GM19099 (cell line): Measurements from ENCODE around the gene PBRM1.

Experiments
- POLR2A ChIP-seq: IDR thresholded peaks from 3 replicates; pipeline ENCODE4 v1.6.1; 2011; ENCODE audit warnings: low read depth; ENCODE audit not compliant: insufficient read length; ENCODE audit errors: extremely low read depth

The PBRM1 gene

DNA sequence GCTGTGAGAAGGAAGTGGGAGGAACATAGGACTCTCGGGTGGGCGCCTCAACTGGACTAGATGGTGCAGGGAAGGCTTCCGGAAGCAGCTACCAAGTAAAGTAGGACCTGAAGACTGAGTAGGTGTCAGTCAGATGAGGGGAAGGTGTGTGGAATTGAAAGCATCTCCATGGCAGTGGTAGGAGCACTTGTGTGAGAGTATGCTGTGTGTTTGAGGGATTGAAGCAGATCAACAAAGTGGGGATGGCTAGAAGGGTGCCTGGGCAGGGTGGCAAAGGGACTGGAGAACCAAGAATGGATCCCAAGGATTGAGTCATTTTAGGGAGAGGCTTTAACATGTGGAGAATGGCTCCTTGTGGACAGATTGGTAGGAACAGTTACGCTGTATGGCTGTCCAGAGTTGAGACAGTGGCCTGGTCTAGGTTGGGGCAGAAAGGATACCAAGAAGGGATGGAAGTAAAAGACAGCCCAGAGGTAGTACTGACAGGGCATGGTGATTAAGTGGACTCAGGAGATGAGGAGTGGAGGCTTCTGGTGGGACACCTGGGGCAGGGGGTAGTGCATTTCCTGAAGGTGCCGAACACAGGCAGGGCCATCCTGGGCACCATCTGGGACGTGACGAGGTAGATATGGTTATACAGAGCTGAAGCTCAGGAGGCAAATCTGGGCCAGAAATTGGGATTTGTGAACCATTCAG is 147.8 kb downstream of the PBRM1 start:
- TF ChIP-seq POLR2A: no peak

DNA sequence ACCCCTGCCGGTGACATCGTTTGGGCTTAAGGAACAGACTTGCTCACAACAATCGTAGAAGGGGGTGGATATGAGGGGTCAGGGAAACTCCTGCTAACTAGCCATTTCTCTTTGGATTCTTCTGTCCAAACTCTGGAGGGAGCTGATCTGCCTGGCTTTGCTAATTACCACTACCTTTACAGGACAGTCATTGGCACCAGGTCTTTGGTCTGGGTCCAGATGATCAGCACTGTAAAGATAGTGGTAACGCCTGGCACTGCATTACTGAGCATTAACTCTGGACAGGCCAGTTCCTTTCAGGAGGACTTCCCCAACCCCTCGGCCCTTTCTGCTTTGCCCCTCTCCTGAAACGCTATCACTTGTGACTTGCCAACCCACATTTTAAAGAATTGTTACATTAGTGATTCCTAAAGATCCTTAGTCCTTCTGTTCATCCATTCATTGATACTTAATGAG is 148.5 kb downstream of the PBRM1 start:
- no peak for TF ChIP-seq POLR2A

DNA sequence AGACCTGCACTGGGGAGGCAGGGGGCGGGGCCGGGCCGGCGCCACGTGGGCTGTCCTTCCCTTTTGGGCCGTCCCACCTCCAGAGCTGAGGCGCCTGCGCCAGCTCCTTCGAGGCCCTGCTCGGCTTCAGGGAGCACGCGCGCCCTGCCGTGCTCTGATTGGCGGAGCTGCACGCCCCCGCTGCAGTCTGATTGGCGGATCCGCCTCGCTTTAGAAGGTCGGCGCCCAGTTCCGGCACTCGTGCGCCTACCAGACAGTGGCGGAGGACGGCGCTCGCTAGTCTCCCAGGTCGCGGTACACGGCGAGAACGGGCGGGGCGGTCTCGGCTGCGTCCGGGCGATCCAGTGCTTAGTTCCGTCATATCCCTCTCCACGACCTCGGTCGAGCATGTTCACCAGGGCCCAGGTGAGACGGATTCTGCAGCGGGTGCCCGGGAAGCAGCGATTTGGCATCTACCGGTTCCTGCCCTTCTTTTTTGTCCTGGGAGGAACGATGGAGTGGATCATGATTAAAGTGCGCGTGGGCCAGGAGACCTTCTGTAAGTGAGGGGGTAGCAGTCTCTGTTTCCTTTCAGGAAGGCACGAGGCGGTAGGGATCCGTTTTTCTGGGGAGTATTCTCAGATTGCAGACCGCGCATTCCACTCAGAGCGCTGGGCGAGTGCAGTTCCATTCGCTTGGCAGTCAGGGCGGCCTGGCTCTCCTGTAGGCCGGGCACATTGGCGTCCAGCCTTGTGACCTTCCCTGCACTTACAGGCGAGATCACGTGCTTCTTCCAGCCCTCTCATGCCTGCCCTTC is 149.1 kb downstream of the PBRM1 start, which contains the start of gene UQCC5:
TSS of gene UQCC5 (plus strand) at position 237 of the 796 bp plus-strand sequence. CDS start at position 388, 151 bp downstream.
- TF ChIP-seq POLR2A: peak; percentile 99

DNA sequence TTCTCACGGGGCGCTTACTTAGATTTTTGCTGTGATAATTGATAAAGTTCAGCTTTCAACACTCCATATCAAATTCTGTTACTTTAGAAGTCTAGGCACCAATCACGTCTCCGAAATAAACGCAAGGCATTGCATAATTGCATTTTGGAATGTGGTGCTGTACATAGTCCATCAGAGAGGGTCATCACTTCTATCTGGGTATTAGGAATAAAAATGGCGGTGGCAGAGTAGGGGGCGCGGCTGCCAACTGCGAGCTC is 149.7 kb downstream of the PBRM1 start:
- no peak for TF ChIP-seq POLR2A

DNA sequence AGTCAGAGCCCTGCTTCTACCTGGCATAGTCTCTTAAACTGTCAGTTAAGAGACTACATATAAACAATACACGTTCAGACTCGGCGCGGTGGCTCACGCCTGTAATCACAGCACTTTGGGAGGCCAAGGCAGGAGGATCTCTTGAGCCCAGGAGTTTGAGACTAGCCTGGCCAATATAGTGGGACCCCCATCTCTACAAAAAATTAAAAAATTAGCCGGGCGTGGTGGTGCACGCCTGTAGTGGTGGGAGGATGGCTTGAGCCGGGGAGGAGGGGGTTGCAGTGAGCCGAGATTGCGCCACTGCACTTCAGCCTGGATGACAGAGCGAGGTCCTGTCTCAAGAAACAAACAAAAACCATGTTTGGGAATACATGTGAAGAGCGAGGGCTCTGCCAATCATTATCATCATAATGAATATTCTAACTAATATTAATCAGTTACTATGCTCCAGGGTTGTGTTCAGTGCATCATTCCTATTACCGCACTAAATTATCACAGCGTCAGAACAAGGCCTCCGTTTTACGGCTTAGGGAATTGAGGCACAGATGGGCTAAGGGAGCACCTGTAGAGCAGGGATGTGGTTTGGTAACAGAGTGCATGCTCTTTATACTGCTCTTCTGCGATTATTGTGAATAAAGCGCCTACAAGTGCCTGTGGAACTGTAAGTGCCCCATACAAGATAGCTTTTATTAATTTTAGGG is 150.2 kb downstream of the PBRM1 start:
- no peak for TF ChIP-seq POLR2A

DNA sequence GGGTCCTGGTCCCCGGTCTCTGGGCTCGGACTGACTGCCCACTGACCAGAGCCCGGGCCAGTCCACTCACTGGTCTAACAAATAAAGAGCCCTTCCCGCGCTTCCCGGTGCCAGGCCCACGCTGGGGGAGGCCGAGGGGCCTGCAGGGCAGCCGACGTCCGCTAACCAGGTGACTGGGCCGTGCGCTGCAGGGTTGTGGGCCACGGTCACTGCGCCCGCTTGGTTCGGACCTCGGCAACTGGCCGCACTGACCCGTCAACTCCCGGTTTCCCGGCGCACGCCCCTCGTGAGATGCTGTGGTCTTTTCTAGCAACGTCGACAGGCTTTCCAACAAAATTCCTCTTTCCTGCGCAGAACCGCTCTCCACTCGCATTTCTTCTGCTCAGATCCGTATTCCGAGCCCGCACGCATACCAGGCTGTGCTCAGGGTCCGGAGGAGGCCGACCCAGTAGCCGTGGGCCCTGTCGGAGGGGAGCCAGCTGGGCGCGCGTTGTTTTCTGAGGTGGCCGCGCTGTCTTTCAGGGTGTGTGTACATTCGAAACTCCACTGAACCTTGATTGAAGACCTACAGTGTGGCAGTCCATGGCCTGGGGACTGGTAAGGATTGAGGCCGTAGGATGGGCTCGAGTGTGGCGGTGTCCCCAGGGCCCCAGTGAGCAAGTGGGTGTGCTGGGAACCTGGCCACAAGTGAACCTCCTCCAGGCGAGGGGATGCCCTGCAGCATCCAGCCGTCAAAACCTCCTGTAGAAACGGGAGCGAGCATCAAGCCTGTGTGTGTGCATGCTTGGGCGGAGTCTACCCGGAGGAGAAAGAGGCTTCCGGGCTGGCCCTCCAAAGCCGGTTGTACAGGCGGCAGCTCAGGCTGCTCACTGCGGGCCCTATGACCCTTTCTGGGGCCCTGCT is 151.2 kb downstream of the PBRM1 start:
- TF ChIP-seq POLR2A: no peak

DNA sequence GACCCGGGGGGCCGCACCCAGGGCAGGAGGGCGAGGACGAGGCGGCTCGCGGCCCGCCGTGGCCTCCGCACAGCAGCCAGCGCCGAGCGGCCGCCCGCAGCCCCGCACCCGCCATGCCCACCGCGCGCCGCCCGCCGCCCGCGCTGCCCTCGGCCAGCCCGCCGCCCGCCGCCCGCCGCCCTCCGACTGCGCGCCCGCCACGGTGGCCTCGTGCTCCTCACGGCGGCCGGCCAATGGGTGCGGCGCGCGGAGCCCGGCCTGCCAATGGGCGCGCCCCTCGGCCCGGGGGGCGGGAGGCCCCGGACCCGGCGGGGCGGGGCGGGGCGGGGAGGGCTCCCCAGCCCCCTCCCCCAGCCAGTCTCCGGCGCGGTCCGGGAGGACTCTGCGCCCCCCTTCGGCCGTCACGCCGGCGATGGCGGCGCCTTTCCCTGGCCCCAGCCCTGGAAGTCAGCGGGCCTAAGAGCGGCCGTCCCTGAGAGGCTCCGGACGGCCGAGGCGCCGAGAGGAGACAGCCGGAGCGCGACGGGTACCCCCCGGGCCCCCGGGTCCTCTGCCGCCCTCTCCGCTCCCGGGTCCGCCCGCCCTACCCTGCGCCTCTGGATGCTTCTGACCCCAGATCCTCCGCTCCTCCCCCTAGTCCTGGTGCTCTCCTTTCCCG is 152.0 kb downstream of the PBRM1 start, which contains the start of gene NT5DC2:
TSS of gene NT5DC2 (minus strand) at position 235 of the 658 bp plus-strand sequence. CDS start at position 115, 120 bp downstream.
- TF ChIP-seq POLR2A: peak; percentile 37

DNA sequence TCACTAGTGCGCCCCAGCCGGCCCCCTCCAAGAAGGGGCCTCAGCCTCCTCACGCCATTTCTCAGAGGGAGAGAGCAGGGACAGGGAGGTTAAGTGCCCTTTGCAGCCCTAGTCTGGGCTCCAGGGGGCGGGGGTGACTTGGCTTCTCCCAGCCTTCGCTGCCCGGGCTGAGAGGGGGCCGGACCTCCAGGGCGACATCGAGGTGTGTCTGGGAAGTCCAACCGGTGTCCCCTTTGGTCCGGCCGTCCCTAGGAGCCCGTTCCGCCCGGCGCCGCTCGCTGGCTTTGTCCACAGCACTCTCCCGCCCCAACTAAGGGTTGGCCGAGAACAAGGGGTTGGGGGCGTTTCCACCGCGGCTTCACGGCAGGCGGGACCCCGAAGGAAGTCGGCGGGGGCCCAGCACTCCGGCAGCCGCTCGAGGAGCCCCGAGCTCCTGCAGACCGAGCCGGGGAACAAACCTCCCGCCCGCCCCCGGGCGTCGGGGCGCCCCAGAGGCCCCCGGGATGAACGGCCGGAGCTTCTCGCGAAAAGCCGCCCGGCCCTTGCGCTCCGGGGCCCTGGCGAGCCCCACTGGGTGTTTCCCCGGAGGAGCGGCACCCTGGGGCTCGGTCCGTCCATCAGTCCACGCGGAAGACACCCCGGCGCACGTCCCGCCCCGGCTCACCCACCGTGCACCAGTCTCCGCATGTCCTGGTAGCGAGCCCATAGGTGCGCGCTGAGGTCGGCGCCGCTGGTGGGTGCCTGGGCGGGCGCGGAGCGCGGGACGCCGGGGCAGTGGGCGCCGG is 152.7 kb downstream of the PBRM1 start:
- TF ChIP-seq POLR2A: no peak

DNA sequence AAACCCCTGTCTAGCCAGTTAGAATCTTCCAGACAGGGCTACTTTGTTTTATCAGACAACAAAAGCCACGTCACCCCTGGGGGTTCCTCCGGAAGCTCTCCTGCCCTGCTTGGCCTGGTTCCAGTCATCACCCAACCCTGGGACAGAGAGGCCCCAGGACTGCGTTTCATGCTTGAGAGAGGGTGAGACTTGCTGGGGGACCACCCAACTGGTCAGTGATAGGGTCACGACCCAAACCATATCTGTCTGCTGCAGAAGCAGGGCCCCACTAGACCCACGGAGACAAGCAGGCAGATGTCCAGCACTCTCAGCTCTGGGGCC is 153.2 kb downstream of the PBRM1 start:
- no peak for TF ChIP-seq POLR2A

DNA sequence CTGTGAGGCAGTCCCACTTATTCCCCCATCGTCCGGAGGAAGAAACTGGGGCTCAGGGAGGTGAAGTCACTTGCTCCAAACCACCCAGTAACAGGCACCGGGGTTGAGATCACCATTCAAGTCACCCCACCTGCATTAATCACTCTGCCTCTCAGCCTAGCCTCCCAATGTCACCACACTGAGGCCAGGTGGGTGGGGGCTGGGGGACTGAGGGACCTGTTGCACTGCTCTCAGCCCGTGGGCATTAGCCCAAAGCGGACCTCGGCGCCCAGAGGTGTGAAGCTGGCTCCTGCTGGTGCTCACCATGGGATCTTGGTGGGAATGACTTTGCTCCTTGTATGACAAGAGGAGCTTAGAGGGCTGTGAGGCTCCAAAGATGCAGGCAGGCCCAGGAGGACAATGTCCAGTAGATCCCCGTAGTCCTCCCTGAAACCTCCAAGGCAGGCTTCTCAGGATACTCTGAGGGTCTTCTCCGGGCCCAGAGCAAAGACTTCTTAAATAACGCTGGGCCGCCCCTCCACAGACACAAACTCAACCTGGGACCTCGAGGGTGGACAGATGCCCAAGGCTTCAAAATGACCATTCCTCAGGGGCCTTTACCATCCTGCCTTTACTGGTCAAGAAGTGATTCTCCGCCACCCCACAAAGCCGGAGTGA is 153.7 kb downstream of the PBRM1 start:
- no peak for TF ChIP-seq POLR2A

DNA sequence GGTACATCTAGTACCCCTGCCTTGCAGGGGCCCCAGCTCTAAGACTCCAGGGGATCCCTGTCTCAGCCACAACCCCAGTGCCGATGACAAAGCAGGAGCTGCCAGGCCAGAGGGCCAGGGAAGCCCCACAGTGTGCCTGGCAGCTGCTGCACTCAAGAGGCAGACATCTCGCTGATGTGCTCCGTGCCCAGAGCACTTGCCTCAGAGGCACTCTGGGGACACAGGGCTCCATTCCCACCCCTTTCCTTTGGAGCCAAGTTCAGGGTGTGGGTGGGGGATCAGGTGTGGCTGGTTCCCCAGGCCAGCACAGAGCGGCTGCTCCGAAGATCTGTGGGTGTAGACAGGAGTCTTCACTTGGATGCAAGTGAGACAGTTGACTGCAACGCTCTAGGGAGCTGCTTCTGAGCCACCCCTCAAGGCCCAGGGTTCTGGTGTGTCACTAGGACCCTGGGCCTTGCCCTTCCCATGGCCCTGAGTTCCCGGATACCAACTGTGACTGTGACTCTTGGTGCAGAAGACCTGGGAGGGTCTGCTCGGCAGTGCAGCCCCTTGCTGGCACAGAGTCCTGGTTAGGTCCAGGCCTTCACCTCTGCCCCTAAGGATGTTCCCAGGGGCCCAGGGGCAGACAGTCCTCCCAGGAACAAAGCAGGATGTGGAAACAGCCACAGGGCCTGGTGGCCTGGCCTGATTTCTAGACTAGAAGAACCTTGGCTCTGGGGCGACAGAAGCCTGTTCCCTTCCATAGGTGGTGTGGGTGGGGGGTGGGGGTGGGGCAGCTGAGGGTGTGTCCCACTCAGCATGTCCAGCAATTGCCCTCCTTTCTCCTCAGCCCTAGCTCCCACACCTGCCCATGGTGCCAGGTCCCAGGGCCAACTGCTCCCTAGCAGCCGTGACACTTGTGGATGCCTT is 154.5 kb downstream of the PBRM1 start:
- TF ChIP-seq POLR2A: no peak
